ENCODE results near the gene MAPK12.

DNA sequence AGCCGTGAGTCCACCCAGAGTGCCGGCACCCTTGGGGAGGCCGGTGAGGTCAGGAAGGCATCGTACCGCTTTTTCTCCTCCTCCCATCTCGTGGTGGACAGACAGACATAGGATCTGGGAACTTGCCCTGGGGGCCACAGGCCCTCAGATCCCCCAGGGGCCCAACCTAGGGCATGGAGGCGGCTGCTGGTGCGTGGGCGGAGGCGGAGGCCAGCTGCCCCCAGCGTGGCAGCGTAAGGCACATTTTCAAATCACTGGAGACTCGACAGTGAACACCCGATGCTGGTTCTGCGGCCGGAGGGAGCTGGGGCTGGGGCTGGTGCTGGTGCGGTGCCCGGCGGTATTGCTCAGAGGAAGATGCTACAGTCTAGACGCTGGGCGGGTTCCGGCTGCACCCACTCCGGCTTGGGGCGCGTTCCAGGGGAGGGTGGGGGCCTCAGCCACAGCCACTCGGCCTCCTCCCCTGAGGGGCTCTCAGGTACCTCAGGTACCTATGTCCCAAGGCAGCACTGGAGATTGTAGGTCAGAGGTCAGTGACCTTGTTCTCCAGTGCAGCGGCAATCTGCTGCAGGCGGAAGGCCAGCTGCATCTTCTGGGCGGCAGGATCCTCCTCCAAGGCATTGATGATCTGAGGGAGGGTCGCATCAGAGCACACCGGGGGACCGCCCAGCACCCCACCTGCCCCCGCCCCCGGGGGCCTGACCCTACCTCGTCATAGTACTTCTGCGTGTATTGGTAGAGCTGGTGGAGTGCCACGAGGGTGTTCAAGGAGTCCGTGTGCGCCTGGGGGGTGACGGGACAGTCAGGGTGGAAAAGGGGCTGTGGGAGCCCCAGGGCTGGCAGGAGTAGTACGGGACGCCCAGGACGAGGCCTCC lies 13.9 kb upstream of the MAPK12 start:
- TF ChIP-seq, protein P1, sequence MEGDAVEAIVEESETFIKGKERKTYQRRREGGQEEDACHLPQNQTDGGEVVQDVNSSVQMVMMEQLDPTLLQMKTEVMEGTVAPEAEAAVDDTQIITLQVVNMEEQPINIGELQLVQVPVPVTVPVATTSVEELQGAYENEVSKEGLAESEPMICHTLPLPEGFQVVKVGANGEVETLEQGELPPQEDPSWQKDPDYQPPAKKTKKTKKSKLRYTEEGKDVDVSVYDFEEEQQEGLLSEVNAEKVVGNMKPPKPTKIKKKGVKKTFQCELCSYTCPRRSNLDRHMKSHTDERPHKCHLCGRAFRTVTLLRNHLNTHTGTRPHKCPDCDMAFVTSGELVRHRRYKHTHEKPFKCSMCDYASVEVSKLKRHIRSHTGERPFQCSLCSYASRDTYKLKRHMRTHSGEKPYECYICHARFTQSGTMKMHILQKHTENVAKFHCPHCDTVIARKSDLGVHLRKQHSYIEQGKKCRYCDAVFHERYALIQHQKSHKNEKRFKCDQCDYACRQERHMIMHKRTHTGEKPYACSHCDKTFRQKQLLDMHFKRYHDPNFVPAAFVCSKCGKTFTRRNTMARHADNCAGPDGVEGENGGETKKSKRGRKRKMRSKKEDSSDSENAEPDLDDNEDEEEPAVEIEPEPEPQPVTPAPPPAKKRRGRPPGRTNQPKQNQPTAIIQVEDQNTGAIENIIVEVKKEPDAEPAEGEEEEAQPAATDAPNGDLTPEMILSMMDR (IDR thresholded peaks at IDR 0.05; ENCODE audit: extremely low read depth in 1 of 2, insufficient read depth in 1 of 2, low read depth in 1 of 2, low read length in 2 of 2), result no peak
- TF ChIP-seq GATA2 (IDR thresholded peaks at IDR 0.05; ENCODE audit: insufficient read depth, insufficient read length, low read depth, low read length) (no peak), MAX (IDR thresholded peaks at IDR 0.05; ENCODE audit: insufficient read depth, insufficient read length) (no peak), FOS (IDR thresholded peaks at IDR 0.05; ENCODE audit: borderline replicate concordance, insufficient read depth, low read length) (no peak), POLR2AphosphoS5 (IDR thresholded peaks at IDR 0.05; ENCODE audit: insufficient read depth, low read depth, low read length) (no peak), JUN (IDR thresholded peaks at IDR 0.05; ENCODE audit: borderline replicate concordance, insufficient read depth, insufficient read length, low read depth) (no peak), EZH2 (IDR thresholded peaks at IDR 0.05; ENCODE audit: borderline replicate concordance, low read depth, low read length, severe bottlenecking) (no peak), POLR2A (IDR thresholded peaks at IDR 0.05; ENCODE audit: low read depth, low read length) (no peak)

Measured in endothelial cell of umbilical vein (primary cell).